ENCODE results near the gene JMJD1C. TPM values are rescaled to one million over a fixed set of nuclear protein-coding genes. Genes with fewer than 3 reads are reported as not detected.

Gene JMJD1C
- total RNA-seq = 34.6 TPM
- long read RNA-seq, partial matches to known transcripts = 3 of 6 reads
- long read RNA-seq, other reads (novel, unspliced or antisense) = 3 of 6 reads

GRCh38 chr10:63465293-63466143 lies at the start of gene JMJD1C:
Gene JMJD1C, minus strand, starts transcription at chr10:63465977. Its CDS starts 315 bp downstream, at chr10:63465662.
- intact Hi-C loops (cut with micrococcal nuclease) = no loop called here
- Histone ChIP-seq H3K4me3 (peak within 1 kb of the TSS; percentile 92), H3K9me3 (replicated peaks) (no peaks in the 10 kb centered on the region), H3K4me1 (peaks cover 52% of the 10 kb centered on the region), H3K36me3 (no peaks in the 10 kb centered on the region), H3K27ac (replicated peaks) (peak within 1 kb of the TSS; percentile 95), H3K27me3 (ENCODE audit: low read depth) (no peaks in the 10 kb centered on the region)
- no peak for TF ChIP-seq CTCF (IDR thresholded peaks at IDR 0.05; ENCODE audit: borderline replicate concordance)
- peak; percentile 84 for DNase-seq

- Histone ChIP-seq H3K4me3 (peak overlapping the region; percentile 39), H3K27me3 (ENCODE audit: low read depth) (no peaks in the 10 kb centered on the region), H3K27ac (replicated peaks) (peak overlapping the region; percentile 83), H3K9me3 (replicated peaks) (peaks cover 11% of the 10 kb centered on the region), H3K4me1 (peaks cover 68% of the 10 kb centered on the region), H3K36me3 (no peaks in the 10 kb centered on the region)
- no peak for DNase-seq
- intact Hi-C loops (cut with micrococcal nuclease) = no loop called here
- TF ChIP-seq CTCF (IDR thresholded peaks at IDR 0.05; ENCODE audit: borderline replicate concordance) = no peak
These were observed 49.4 kb upstream of the JMJD1C start for GRCh38 chr10:63515002-63515763.

- no peak for TF ChIP-seq CTCF (IDR thresholded peaks at IDR 0.05; ENCODE audit: borderline replicate concordance)
- peaks cover 7% of the 10 kb centered on the region for H3K9me3 ChIP-seq (replicated peaks)
- no peak overlapping the region for H3K27ac ChIP-seq (replicated peaks)
- H3K27me3 ChIP-seq (ENCODE audit: low read depth) = no peaks in the 10 kb centered on the region
- no peaks in the 10 kb centered on the region for H3K36me3 ChIP-seq
- intact Hi-C loops (cut with micrococcal nuclease) = no loop called here
- H3K4me1 ChIP-seq = peaks cover 36% of the 10 kb centered on the region
- no peak overlapping the region for H3K4me3 ChIP-seq
- no peak for DNase-seq
These were observed 40.8 kb upstream of the JMJD1C start for GRCh38 chr10:63506554-63506953.

- H3K27me3 ChIP-seq (ENCODE audit: low read depth) = no peaks in the 10 kb centered on the region
- TF ChIP-seq CTCF (IDR thresholded peaks at IDR 0.05; ENCODE audit: borderline replicate concordance) = no peak
- H3K4me3 ChIP-seq = no peak overlapping the region
- intact Hi-C loops (cut with micrococcal nuclease) = no loop called here
- H3K4me1 ChIP-seq = peaks cover 36% of the 10 kb centered on the region
- no peaks in the 10 kb centered on the region for H3K36me3 ChIP-seq
- peaks cover 7% of the 10 kb centered on the region for H3K9me3 ChIP-seq (replicated peaks)
- DNase-seq = no peak
- H3K27ac ChIP-seq (replicated peaks) = no peak overlapping the region
These were observed 39.8 kb upstream of the JMJD1C start for GRCh38 chr10:63505562-63505961.

- TF ChIP-seq CTCF (IDR thresholded peaks at IDR 0.05; ENCODE audit: borderline replicate concordance) = no peak
- Histone ChIP-seq H3K4me1 (peaks cover 38% of the 10 kb centered on the region), H3K9me3 (replicated peaks) (peaks cover 7% of the 10 kb centered on the region), H3K4me3 (no peak overlapping the region), H3K27ac (replicated peaks) (no peak overlapping the region), H3K27me3 (ENCODE audit: low read depth) (no peaks in the 10 kb centered on the region), H3K36me3 (no peaks in the 10 kb centered on the region)
- intact Hi-C loops (cut with micrococcal nuclease) = no loop called here
- no peak for DNase-seq
These were observed 38.5 kb upstream of the JMJD1C start for GRCh38 chr10:63504145-63504881.
